Measurements from ENCODE around the gene RABAC1. TPM values are rescaled to one million over a fixed set of nuclear protein-coding genes. Genes with fewer than 3 reads are reported as not detected.

The RABAC1 gene
- total and polyA plus RNA-seq, 2 of the 4 experiments (the other 2 are of a cell fraction) = 117 to 276 TPM

DNA sequence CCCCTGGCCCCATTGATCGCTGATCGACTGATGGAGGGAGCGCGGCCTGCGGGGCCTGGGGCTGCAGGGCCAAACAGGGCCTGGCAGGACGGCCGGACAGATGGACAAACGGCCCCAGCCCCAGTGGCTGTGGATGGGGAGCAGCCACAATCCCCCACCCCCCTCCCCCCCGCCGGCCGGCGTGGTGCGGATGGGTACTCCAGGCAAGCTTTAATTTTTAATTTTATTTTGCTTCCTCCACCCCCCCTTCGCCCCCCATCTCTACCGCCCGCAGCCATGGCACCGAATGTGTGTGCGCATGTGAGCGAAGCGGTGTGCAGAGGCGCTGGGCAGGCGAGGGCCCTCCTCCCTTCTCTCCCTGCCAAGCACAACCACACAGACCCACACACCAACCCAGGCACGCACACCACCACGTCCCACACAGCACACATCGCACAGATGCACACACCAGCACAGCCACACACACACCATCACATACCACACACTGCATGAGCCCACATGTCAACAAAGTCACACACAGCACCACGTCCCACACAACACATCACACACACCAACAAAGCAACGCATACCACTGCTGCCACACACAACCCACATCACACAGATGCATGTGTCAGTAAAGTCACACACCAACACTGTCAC lies 43.2 kb downstream of the RABAC1 start:
- H2BK20ac ChIP-seq (ENCODE audit: low read depth, low read length) = no peak overlapping the region
- H2BK5ac ChIP-seq (ENCODE audit: low read depth, low read length, poor library complexity, severe bottlenecking) = no peak overlapping the region
- H3K4me1 ChIP-seq (ENCODE audit: control insufficient read depth, insufficient read depth, low read length) = 0 out of 2 replicates have a peak, but pooled peaks cover 2% of the 10 kb centered on the region
- in situ Hi-C loops (cut with MboI; ENCODE audit: low sequenced_read_pairs) (no loop called here), intact Hi-C loops (cut with micrococcal nuclease) (no loop called here), dilution Hi-C loops (cut with HindIII; ENCODE audit: low sequenced_read_pairs, unreplicated experiment) (no loop called here)
- ATAC-seq (ENCODE audit: low read depth) = no peak
- H3K4me3 ChIP-seq (ENCODE audit: insufficient read depth, low read depth, low read length) = no peak overlapping the region
- H3K18ac ChIP-seq (ENCODE audit: low read depth, low read length) = no peak overlapping the region
- H4K20me1 ChIP-seq (ENCODE audit: insufficient read depth, low read length) = peaks cover 30% of the 10 kb centered on the region
- no peak overlapping the region for H2BK15ac ChIP-seq (ENCODE audit: low read depth, low read length)
- no peak overlapping the region for H4K8ac ChIP-seq (ENCODE audit: low read depth in 2 of 2, low read length in 2 of 2)
- H4K5ac ChIP-seq (ENCODE audit: low read depth, low read length) = no peak overlapping the region
- H3K56ac ChIP-seq (ENCODE audit: extremely low read depth, insufficient read depth, low read length) = no peak overlapping the region
- DNase-seq = no peak
- no peak overlapping the region for H3K14ac ChIP-seq (replicated peaks; ENCODE audit: low read depth, low read length)
- no peaks in the 10 kb centered on the region for H3K79me1 ChIP-seq (ENCODE audit: low read depth in 1 of 2, low read length in 2 of 2)
- peak overlapping the region; percentile 79; the same call in 1 of the 2 replicates for H3K23ac ChIP-seq (ENCODE audit: low read depth, low read length)
- no TSS peak for BruUV-seq (replicated peaks)
- no peak overlapping the region for H2AK5ac ChIP-seq (ENCODE audit: low read depth, low read length)
- no peaks in the 10 kb centered on the region for H3K9me3 ChIP-seq (ENCODE audit: control insufficient read depth, insufficient read depth, low read length)
- ChIA-PET POLR2A (ENCODE audit: unreplicated experiment) (no interaction called here), CTCF (no interaction called here)
- H3K4ac ChIP-seq (ENCODE audit: low read depth, low read length) = no peak overlapping the region
- no peak overlapping the region for H3K9ac ChIP-seq (ENCODE audit: low read depth, low read length)
- H3K36me3 ChIP-seq (ENCODE audit: control insufficient read depth, insufficient read depth, low read length) = no peaks in the 10 kb centered on the region
- H3K9me1 ChIP-seq (ENCODE audit: insufficient read depth, low read length) = peaks cover 20% of the 10 kb centered on the region
- no peak overlapping the region for H3K4me2 ChIP-seq (ENCODE audit: low read depth, low read length)
- no peak overlapping the region for H2BK120ac ChIP-seq (ENCODE audit: low read depth, low read length)
- H2AK9ac ChIP-seq (replicated peaks; ENCODE audit: low read depth, low read length, poor library complexity) = no peak overlapping the region
- no peak overlapping the region for H2AFZ ChIP-seq (replicated peaks; ENCODE audit: low read length, poor library complexity)
- WGBS, 2 experiments (ENCODE audit: extremely low coverage in 2 of 2, insufficient read length in 1 of 2) = 39% methylated on average over 10 of the region's 27 CpGs; no CpG with 5 or more reads in 1 of the 2 experiments
- peaks cover 84% of the 10 kb centered on the region for H3K27me3 ChIP-seq (ENCODE audit: control insufficient read depth, insufficient read depth, low read length)
- no peak overlapping the region for H4K91ac ChIP-seq (ENCODE audit: insufficient read depth, low read depth, low read length)
- H3K27ac ChIP-seq (ENCODE audit: insufficient read depth, low read length) = no peak overlapping the region
- no peak for TF ChIP-seq BHLHE40 (IDR thresholded peaks at IDR 0.05; ENCODE audit: low read depth, low read length)

Measured in IMR-90 (cell line).